Activated CD8-positive, alpha-beta memory T cell treated with anti-CD3 and anti-CD28 coated beads for 36 hours (primary cell): ENCODE data around the gene PRKN. TPM values are rescaled to one million over a fixed set of nuclear protein-coding genes. Genes with fewer than 3 reads are reported as not detected.

Source experiments
- CTCF ChIA-PET: fragments of 350-600 bp; sonication (Branson Sonifier 250); formaldehyde crosslinking; loops from one replicate; lab custom pipeline; 2021; ENCODE audit warnings: antibody characterized with exemption; lab: Charles Lee
- POLR2A ChIA-PET: fragments of 350-600 bp; sonication (Branson Sonifier 250); formaldehyde crosslinking; loops from one replicate; lab custom pipeline; 2021; ENCODE audit warnings: antibody characterized with exemption; lab: Charles Lee
- total RNA-seq, 2 experiments: library from RNA; stranded (reverse); gene quantifications; one replicate each; pipeline ENCODE4 v1.2.3, GENCODE V29; 2021

Gene PRKN
- total RNA-seq, 2 experiments from 2014 or later, result not detected

DNA sequence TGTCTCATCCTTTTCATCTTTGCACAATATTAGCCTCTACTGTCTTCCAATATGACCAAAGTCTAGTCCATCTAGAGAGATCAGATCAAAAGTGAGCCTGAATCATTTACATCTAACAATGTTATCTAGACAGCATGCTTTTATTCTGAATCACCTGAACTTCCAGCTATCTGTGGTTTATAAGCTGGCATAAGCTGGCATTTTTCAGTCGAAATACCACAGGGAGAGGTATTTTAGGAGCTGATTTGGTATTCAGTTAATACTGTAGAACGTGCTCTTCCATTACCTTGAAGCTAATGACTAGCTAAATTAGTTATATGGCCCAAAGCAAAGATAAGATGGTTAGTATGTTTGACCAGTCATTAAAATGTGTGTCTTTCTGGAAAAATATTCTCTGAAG lies 1265.4 kb downstream of the PRKN start:
- ChIA-PET CTCF (no interaction called here), POLR2A (no interaction called here)

- POLR2A ChIA-PET, result no interaction called here
- CTCF ChIA-PET, result no interaction called here
Observed at GRCh38 chr6:161459008-161459615, 1268.5 kb downstream of the PRKN start.

DNA sequence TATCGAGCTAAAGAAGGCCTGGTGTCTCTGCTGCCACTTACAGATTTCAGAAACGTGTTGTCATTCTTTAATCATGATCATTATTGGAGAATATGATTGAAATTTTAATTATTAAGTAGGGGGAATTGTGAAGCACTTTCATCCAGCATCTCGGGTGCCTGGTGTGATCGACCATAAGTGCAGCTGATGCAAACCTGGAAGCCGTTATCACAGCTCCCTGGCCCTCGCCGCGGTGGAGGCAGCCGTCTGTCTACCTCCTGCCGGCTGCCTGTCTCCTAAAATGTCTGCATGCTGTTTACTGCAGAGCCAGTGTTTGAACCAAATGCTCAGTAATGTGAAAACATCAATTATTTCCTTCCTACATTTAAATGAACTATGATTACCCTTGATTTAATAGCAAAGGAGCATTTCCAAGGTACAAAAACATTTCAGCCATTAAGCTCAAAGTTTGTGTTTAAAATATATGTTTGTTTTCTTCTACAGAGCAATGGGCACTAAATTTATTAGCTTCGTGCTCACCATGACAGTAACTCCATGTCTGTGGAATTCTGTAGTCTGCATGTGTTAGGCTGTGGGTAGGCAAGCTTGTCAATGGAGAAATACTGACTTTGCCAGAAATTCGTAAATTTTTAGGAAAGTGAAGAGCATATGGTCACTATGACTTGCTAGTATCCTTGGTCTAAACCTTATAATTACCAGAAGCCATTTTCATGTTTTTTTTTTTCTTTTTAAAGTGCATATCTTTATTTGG lies 1269.2 kb downstream of the PRKN start:
- POLR2A ChIA-PET, result no interaction called here

GRCh38 chr6:161455848-161456247 lies 1271.7 kb downstream of the PRKN start:
- POLR2A ChIA-PET, result no interaction called here
- CTCF ChIA-PET, result no interaction called here

More for the DNA sequence above, 1269.2 kb downstream of the PRKN start:
- CTCF ChIA-PET, result interaction anchor here (1.2 kb wide), 1 partner anchor 88 kb away, joined by 3 read pairs; no protein-coding TSS in a partner anchor

GRCh38 chr6:161453558-161453957 lies 1274.0 kb downstream of the PRKN start:
- ChIA-PET CTCF (no interaction called here), POLR2A (no interaction called here)

- POLR2A ChIA-PET, result no interaction called here
- CTCF ChIA-PET, result no interaction called here
Observed at GRCh38 chr6:161452241-161452640, 1275.3 kb downstream of the PRKN start.

GRCh38 chr6:161449521-161449920 lies 1278.0 kb downstream of the PRKN start:
- POLR2A ChIA-PET, result no interaction called here
- CTCF ChIA-PET, result interaction anchor here (1.4 kb wide), 1 partner anchor 32 kb away, joined by 3 read pairs; no protein-coding TSS in a partner anchor

DNA sequence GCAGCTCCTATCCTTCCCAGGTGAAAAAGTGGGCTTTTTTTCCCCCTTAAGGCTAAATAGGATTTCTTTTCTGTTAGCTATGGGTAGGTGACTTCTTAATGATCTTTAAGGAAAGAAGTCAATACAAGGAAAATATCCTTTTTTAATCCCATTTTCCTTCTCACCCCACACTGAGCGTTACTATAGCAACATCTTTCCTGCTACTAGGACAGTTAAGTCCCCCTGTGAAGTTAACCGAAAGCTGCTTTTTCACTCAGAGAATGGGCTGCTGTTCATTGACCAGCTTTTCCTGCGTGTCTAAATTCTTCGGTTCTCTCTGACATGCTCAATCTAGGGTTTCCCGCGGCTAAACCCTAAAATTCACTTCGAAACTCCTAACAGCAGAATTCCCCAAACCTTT lies 1280.6 kb downstream of the PRKN start:
- CTCF ChIA-PET, result interaction anchor here (0.5 kb wide), 1 partner anchor 819 kb away, joined by 3 read pairs; no protein-coding TSS in a partner anchor
- POLR2A ChIA-PET, result no interaction called here

GRCh38 chr6:161446296-161446925 lies 1281.2 kb downstream of the PRKN start:
- ChIA-PET POLR2A (no interaction called here), CTCF (interaction anchor here (1.4 kb wide), 1 partner anchor 28 kb away, joined by 4 read pairs; no protein-coding TSS in a partner anchor)

DNA sequence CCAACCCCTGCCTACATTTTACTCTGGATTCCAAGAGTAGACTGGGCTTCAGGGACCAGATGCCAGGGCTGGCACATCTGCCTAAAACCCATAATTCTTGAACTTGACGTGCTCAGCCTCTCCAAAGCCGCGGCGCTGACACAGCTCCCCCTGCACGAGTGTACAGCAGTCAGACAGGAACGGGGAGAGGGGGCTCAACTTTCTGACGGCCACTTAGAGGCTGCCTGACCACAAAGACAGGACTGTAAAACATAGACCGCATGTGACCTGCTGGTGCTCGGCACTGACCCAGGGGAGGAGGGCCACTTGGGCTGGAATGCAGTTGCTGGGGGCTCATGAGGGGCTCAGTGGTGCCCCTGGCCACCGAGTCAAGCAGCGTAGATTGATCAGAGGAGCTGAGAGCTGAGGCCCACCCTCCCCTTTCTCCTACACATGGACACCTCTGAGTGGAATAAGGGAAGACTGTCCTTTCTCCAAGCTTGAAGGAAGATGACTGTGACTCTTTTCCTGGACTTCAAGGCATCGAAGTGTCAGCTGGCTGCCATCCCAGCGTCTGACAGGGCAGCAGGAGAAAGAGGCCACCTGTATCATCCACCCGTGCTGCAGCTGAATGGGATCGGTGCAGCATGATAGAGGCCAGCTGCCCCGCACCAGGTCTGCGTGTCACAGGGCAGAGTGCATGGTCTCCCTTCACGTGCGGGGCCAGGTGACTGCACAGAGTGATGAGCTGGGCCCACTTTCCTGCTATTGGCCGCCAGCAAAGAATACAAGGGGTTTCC lies 1282.4 kb downstream of the PRKN start:
- ChIA-PET POLR2A (no interaction called here), CTCF (interaction anchor here (1.4 kb wide), 1 partner anchor 27 kb away, joined by 4 read pairs; no protein-coding TSS in a partner anchor)

DNA sequence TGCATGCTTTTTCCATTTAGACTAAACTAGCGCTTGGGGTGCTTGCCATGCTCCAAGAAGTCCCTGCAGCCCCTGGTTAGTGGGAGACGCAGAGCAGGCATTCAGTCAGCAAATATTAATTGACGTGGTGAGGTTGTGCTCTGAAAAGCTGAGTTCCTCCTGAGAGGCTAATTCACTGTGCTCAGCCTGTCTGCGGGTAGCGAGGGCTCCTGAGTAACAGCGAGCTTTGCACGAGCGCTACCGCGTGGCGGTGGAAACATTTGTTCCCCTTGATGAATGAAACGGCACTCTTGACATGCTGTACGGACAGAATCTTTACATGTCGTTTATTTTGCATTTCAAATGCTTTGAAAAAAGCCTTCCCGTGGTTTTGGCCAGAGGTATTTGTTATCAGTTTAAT lies 1283.1 kb downstream of the PRKN start:
- POLR2A ChIA-PET, result no interaction called here
- CTCF ChIA-PET, result no interaction called here

DNA sequence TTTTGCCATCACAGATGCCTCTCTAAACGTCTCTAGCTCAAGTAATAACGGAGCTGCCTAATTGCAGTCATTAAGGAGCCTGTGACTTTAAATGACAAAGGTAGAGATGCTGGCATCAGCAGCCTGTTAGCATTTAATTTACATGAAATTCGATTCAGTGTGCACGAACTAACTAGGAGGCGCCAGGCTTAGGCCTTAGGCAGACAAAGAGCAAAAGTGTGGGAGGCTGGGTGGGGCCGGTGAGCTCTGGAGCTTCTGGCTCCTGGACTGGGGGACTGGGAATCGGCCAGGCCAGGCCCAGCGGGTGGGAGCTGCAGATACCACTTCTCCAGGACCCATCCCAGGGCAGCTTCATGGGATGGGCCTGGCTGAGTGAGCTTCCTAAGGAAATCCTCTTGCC lies 1283.7 kb downstream of the PRKN start:
- CTCF ChIA-PET, result no interaction called here
- POLR2A ChIA-PET, result no interaction called here

DNA sequence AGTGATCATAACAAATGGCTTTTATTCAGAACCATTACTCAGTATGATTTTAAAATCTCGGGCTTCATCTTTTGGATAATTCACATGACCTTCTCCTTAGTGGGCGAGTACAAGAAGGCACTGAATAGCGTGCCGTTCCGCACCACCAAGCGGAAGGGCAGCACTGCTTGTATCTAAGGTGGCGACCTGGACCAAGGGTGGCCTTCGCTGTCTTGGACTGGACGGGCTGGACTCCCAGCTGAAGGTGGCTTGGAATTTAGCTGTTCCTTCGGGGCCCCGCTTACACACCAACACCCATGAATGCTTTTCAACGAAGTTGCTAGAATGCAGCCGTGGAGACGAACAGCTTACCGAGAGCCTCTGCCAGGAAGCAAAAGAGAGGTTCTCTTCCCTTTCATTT lies 1285.1 kb downstream of the PRKN start:
- ChIA-PET CTCF (no interaction called here), POLR2A (no interaction called here)

- CTCF ChIA-PET, result interaction anchor here (1.4 kb wide), 1 partner anchor 22 kb away, joined by 5 read pairs; no protein-coding TSS in a partner anchor
- POLR2A ChIA-PET, result no interaction called here
Observed at GRCh38 chr6:161440299-161440698, 1287.3 kb downstream of the PRKN start.

DNA sequence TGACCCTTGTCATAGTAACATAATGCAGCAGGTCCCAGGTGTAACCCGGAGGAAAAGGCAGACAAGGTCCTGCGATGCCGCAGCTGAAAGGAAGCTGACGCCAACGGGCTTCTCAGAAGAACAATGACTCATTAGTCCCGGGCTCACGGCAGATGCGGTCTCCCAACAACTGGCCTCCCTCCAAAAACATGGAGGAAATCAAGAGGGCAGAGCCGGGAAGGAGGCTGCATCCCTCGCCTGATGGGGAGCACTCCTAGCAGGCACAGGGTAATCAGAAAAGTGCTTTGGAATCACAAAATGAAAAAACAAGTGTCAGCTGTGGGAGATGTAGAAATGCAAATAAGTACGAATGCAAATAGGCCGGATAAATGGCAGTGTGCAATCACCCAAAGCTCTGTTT lies 1288.5 kb downstream of the PRKN start:
- ChIA-PET POLR2A (no interaction called here), CTCF (no interaction called here)

- POLR2A ChIA-PET, result no interaction called here
- CTCF ChIA-PET, result no interaction called here
Observed at GRCh38 chr6:161438430-161439030, 1289.0 kb downstream of the PRKN start.

DNA sequence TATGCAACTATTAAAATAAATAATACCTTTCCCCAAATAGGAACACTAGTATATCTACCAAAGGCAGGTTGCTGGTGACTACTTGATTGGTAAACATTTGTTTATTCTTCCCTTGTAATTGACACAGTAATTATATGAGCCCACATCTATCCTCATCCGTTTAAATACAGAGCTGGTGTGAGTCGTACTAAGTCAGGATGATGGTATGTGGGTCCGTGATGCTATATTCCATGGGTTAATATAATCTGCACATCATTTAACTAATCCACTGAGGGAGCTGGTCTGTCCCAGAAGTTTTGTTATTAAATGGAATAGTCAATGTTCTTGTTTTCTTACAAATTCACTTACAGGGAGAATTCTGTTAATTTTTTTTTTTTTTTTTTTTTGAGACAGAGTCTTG lies 1289.7 kb downstream of the PRKN start:
- CTCF ChIA-PET, result interaction anchor here (0.7 kb wide), 2 partner anchors 391 to 575 kb away, joined by 3 read pairs; no protein-coding TSS in a partner anchor
- POLR2A ChIA-PET, result no interaction called here

DNA sequence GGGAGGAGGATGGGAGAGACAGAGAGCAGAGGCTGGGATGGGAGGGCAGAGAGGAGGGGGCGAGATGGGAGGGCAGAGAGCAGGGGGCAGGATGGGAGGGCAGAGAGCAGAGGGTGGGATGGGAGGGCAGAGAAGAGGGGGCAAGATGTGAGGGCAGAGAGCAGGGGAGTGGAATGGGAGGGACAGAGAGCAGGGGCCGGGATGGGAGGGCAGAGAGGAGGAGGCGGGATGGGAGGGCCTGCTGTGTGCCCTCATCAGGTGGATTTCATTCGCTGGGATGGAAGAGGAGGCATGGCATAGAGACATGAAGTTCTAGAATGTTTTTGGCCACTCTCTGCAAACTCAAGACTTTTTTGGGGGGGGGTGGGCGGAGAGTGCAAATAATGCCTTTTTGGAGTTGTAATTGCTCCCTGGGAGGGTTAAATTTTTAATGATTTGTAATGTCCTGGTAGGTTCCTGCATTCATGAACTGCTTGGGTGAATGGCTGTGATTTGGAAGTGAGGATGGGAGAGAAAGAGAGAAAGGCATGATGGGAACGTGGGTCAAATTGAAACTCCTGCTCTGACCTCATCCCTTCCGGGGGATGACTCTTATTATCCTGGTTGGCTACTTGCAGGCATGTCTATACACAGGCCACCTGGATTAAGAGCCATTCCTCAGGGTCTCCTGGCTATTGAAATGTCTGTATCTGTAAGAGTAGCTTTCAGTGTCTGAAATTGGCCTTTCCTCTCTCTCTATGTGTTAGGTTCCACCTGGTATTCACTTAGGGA lies 1291.3 kb downstream of the PRKN start:
- CTCF ChIA-PET, result no interaction called here

DNA sequence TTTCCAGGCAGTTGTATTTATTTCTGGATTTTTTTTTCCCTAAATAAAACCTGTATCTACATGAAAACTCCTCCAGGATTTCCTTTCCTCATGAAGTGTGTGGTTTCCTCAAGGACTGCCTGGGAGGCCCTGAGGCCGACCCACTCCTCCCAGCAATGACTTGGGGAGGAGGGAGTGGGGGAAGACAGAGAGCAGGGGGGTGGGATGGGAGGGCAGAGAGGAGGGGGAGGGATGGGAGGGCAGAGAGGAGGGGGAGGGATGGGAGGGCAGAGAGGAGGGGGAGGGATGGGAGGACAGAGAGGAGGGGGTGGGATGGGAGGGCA lies 1291.9 kb downstream of the PRKN start:
- POLR2A ChIA-PET, result no interaction called here

More for the DNA sequence above, 1291.3 kb downstream of the PRKN start:
- POLR2A ChIA-PET, result no interaction called here

More for the DNA sequence above, 1291.9 kb downstream of the PRKN start:
- CTCF ChIA-PET, result no interaction called here
